ENCODE data around the gene DUSP22.

GRCh38 chr6:278494-278893 is 13.8 kb upstream of the DUSP22 start:
- TF ChIP-seq, protein P1, sequence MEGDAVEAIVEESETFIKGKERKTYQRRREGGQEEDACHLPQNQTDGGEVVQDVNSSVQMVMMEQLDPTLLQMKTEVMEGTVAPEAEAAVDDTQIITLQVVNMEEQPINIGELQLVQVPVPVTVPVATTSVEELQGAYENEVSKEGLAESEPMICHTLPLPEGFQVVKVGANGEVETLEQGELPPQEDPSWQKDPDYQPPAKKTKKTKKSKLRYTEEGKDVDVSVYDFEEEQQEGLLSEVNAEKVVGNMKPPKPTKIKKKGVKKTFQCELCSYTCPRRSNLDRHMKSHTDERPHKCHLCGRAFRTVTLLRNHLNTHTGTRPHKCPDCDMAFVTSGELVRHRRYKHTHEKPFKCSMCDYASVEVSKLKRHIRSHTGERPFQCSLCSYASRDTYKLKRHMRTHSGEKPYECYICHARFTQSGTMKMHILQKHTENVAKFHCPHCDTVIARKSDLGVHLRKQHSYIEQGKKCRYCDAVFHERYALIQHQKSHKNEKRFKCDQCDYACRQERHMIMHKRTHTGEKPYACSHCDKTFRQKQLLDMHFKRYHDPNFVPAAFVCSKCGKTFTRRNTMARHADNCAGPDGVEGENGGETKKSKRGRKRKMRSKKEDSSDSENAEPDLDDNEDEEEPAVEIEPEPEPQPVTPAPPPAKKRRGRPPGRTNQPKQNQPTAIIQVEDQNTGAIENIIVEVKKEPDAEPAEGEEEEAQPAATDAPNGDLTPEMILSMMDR (IDR thresholded peaks at IDR 0.05 in 2 of 3, conservative IDR thresholded peaks at IDR 0.05 in 1 of 3; ENCODE audit: insufficient read depth in 2 of 3, low read depth in 1 of 3, low read length in 3 of 3) = no peak
- TF ChIP-seq DACH1 (IDR thresholded peaks at IDR 0.05; ENCODE audit: partially characterized antibody) = no peak
- no peak for TF ChIP-seq RUNX1 (IDR thresholded peaks at IDR 0.05; ENCODE audit: low read depth)
- no peak for TF ChIP-seq NFYB (IDR thresholded peaks at IDR 0.05; ENCODE audit: extremely low read depth, insufficient read length)
- no peak for TF ChIP-seq ELF4 (CRISPR knock-in tag; IDR thresholded peaks at IDR 0.05)
- no peak for TF ChIP-seq E4F1 (CRISPR knock-in tag; IDR thresholded peaks at IDR 0.05; ENCODE audit: borderline replicate concordance)
- TF ChIP-seq PHF8 (IDR thresholded peaks at IDR 0.05; ENCODE audit: borderline replicate concordance, low read length) = no peak
- no peak for TF ChIP-seq POLR2AphosphoS5 (IDR thresholded peaks at IDR 0.05; ENCODE audit: control insufficient read depth, insufficient read depth, low read depth, low read length)
- TF ChIP-seq MEF2D (tag; conservative IDR thresholded peaks at IDR 0.05; ENCODE audit: low read depth) = no peak
- TF ChIP-seq MCM5 (IDR thresholded peaks at IDR 0.05; ENCODE audit: low read depth) = no peak
- TF ChIP-seq KDM4B (IDR thresholded peaks at IDR 0.05; ENCODE audit: borderline replicate concordance in 2 of 2, low read depth in 1 of 2) = no peak
